Muscle of leg (tissue), 11 donors: ENCODE data around the gene DSCAML1. TPM values are rescaled to one million over a fixed set of nuclear protein-coding genes. Genes with fewer than 3 reads are reported as not detected.

Source experiments
- DNase-seq: peaks from one replicate; pipeline ENCODE4 v3.0.0; 2013
- H3K27ac ChIP-seq: one replicate; pipeline ENCODE4 v1.5.1; 2013; ENCODE audit warnings: mild to moderate bottlenecking, low read length, control low read depth
- H3K27me3 ChIP-seq: one replicate; pipeline ENCODE4 v1.6.1; 2013; ENCODE audit warnings: low read length; ENCODE audit not compliant: control insufficient read depth, insufficient read depth
- H3K36me3 ChIP-seq: one replicate; pipeline ENCODE4 v1.6.1; 2013; ENCODE audit warnings: low read length; ENCODE audit not compliant: control insufficient read depth, insufficient read depth
- H3K4me1 ChIP-seq: one replicate; pipeline ENCODE4 v1.6.1; 2013; ENCODE audit warnings: low read length; ENCODE audit not compliant: control insufficient read depth, insufficient read depth
- H3K4me3 ChIP-seq: one replicate; pipeline ENCODE4 v1.5.1; 2013; ENCODE audit warnings: low read length, control low read depth
- H3K9me3 ChIP-seq: replicated peaks from 2 replicates; pipeline ENCODE4 v1.6.1; 2013; ENCODE audit warnings: low read depth, low read length; ENCODE audit not compliant: control insufficient read depth
- WGBS: methylation state at CpG from one replicate; pipeline ENCODE4 v1.1.5; 2013; ENCODE audit warnings: missing lambda C conversion rate; ENCODE audit not compliant: insufficient coverage; 5-methylcytosine and 5-hydroxymethylcytosine counted together
- polyA plus RNA-seq, 8 donors: library from polyadenylated mRNA; unstranded; fragments of 120-200 nt; gene quantifications; one replicate each; pipeline versions ENCODE4 v1.2.1 to v1.2.3, GENCODE V29; 2013; ENCODE audit warnings: inconsistent platforms in 1 of 8, low replicate concordance in 1 of 8; ENCODE audit not compliant: insufficient read length in 8 of 8, insufficient read depth in 1 of 8
- total RNA-seq: library from RNA; stranded (reverse); fragments of 120-200 nt; gene quantifications from one replicate; pipeline ENCODE4 v1.2.4, GENCODE V29; 2013

Gene DSCAML1
- total and polyA plus RNA-seq, 9 donors: 0.28 to 0.80 (median 0.60) TPM

DNA sequence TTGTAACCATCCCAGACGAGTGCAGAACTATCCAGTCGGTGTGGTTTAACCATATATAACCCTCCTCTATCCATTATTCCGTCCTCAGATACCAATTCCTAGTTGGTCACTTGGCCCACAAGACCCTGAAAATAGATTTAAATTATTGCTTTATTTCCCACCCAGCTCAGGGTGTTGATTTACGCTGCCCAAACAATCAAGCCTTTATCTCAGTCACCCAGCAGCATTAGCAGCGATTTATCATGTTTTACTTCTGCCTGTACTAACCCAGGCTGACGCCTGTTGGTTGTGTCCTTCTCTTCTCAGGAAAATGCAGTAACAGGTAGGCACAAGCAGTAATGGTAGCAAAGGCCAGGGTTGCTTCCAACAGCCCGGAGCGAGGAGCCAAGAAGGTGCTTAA lies 81.2 kb downstream of the DSCAML1 start:
- Histone ChIP-seq H3K9me3 (no peaks in the 10 kb centered on the region), H3K27me3 (peaks cover 18% of the 10 kb centered on the region), H3K4me1 (peaks cover 8% of the 10 kb centered on the region), H3K27ac (no peak overlapping the region), H3K36me3 (no peaks in the 10 kb centered on the region), H3K4me3 (no peak overlapping the region)
- no peak for DNase-seq
- 40% methylated on average over 5 of the region's 8 CpGs for WGBS

- no peak for DNase-seq
- no peak overlapping the region for H3K27ac ChIP-seq
- peaks cover 28% of the 10 kb centered on the region for H3K27me3 ChIP-seq
- peaks cover 8% of the 10 kb centered on the region for H3K4me1 ChIP-seq
- no peaks in the 10 kb centered on the region for H3K36me3 ChIP-seq
- WGBS: 61% methylated on average over 2 of the region's 6 CpGs
- no peak overlapping the region for H3K4me3 ChIP-seq
- no peaks in the 10 kb centered on the region for H3K9me3 ChIP-seq
Measured at GRCh38 chr11:117713538-117713991, 83.5 kb downstream of the DSCAML1 start.

GRCh38 chr11:117712530-117712929 lies 84.5 kb downstream of the DSCAML1 start:
- 86% methylated on average over 8 of the region's 13 CpGs for whole genome bisulfite sequencing
- DNase-seq: no peak
- no peak overlapping the region for H3K4me3 ChIP-seq
- H3K36me3 ChIP-seq: no peaks in the 10 kb centered on the region
- H3K4me1 ChIP-seq: peaks cover 6% of the 10 kb centered on the region
- H3K27me3 ChIP-seq: peaks cover 26% of the 10 kb centered on the region
- no peak overlapping the region for H3K27ac ChIP-seq
- H3K9me3 ChIP-seq: no peaks in the 10 kb centered on the region

- 55% methylated on average over 2 of the region's 7 CpGs for WGBS
- no peaks in the 10 kb centered on the region for H3K9me3 ChIP-seq
- H3K36me3 ChIP-seq: no peaks in the 10 kb centered on the region
- H3K27ac ChIP-seq: no peak overlapping the region
- peaks cover 24% of the 10 kb centered on the region for H3K27me3 ChIP-seq
- H3K4me1 ChIP-seq: peaks cover 6% of the 10 kb centered on the region
- no peak overlapping the region for H3K4me3 ChIP-seq
- DNase-seq: peak; percentile 42
Measured at GRCh38 chr11:117711331-117711730, 85.7 kb downstream of the DSCAML1 start.

GRCh38 chr11:117710211-117710610 lies 86.8 kb downstream of the DSCAML1 start:
- Histone ChIP-seq H3K4me3 (no peak overlapping the region), H3K4me1 (peaks cover 6% of the 10 kb centered on the region), H3K27ac (no peak overlapping the region), H3K27me3 (peaks cover 22% of the 10 kb centered on the region), H3K36me3 (no peaks in the 10 kb centered on the region), H3K9me3 (no peaks in the 10 kb centered on the region)
- no peak for DNase-seq
- WGBS: no CpG with 5 or more reads among the region's 4 CpGs

DNA sequence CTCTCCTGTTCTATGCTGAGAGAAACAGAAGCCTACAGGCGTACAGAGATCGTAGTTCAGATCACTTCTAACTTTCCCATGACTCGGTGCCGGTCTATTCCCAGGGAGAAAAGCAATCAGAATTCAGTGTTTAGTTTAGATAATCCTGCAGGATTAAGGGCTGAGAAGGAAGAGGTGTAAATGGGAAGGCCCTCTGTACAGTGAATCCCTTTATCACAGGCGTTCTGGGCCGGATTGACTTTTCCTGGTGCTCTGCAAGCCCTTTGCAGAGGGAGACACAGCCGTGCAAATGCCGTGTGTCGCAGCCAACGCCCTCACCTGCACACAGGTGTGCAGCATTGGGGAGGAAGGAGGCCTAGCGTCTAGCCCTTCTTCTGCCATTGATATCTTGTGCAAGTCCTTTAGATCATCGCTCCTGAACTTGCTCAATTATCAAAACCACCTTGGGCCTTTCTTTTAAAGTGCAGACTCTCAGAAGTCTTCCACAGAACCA lies 90.6 kb downstream of the DSCAML1 start:
- DNase-seq: no peak
- H3K9me3 ChIP-seq: no peaks in the 10 kb centered on the region
- H3K27ac ChIP-seq: no peak overlapping the region
- H3K36me3 ChIP-seq: no peaks in the 10 kb centered on the region
- WGBS: 61% methylated on average over 4 of the region's 12 CpGs
- peaks cover 5% of the 10 kb centered on the region for H3K4me1 ChIP-seq
- peaks cover 21% of the 10 kb centered on the region for H3K27me3 ChIP-seq
- H3K4me3 ChIP-seq: no peak overlapping the region

DNA sequence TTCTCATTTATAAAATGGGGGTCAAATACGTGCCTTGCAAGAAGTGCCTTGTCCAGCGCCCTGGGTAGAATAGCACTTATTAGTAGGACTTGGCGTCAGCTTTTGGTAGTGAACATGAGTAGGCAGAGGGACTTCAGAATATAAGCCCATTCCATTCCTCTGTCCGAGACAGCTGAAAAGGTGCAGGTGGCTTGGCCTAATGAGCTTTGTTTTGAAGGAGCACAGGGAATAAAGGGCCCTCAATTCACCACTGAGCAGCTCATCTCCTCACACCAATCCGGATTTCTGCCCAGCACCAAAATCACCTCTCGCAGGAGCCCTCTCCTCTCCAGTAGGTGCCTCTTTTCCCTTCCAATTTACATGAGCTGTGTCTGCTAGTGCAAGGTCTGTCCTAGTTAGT lies 91.2 kb downstream of the DSCAML1 start:
- WGBS: no CpG with 5 or more reads among the region's 6 CpGs

GRCh38 chr11:117704395-117705100 lies 92.5 kb downstream of the DSCAML1 start:
- 43% methylated on average over 17 of the region's 24 CpGs for WGBS
- no peak overlapping the region for H3K27ac ChIP-seq

More for the DNA sequence above, 91.2 kb downstream of the DSCAML1 start:
- no peaks in the 10 kb centered on the region for H3K36me3 ChIP-seq
- H3K9me3 ChIP-seq: no peaks in the 10 kb centered on the region
- H3K27ac ChIP-seq: no peak overlapping the region
- DNase-seq: no peak
- peaks cover 19% of the 10 kb centered on the region for H3K27me3 ChIP-seq
- no peaks in the 10 kb centered on the region for H3K4me1 ChIP-seq
- no peak overlapping the region for H3K4me3 ChIP-seq

DNA sequence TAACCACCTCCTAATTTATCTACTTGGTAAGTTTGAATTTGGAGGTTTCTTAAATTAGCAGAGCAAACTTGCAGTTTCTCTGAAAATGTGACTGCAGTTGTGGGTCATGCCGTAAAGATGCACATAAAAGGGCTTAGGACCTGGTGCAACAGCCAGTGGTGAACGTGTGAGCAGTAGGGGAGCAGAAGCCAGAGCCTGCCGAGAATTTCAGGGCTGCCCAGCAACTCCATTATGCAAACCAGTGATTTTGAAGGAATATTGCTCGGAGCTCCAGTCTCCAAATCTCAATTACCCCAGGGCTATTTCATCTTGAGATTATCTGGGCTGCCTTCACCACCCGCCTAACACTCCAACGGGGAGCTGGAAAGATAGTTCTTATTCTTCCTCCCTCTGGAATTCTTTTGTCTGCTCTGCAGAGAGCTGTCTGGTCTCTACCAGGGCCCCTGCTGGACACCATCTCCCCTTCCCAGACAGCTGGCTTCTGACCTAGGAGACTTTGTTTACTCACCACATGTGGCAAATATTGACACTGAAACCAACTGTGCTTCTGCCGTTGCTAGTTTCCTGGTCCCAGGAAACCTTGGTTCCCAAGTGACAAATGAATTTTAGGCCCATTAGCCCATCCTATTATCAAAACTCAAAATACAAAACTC lies 93.9 kb downstream of the DSCAML1 start:
- no peak overlapping the region for H3K4me3 ChIP-seq

More at GRCh38 chr11:117704395-117705100, 92.5 kb downstream of the DSCAML1 start:
- H3K4me3 ChIP-seq: no peak overlapping the region
- peaks cover 15% of the 10 kb centered on the region for H3K27me3 ChIP-seq
- no peak for DNase-seq
- H3K36me3 ChIP-seq: no peaks in the 10 kb centered on the region
- H3K9me3 ChIP-seq: no peaks in the 10 kb centered on the region
- peaks cover 6% of the 10 kb centered on the region for H3K4me1 ChIP-seq

DNA sequence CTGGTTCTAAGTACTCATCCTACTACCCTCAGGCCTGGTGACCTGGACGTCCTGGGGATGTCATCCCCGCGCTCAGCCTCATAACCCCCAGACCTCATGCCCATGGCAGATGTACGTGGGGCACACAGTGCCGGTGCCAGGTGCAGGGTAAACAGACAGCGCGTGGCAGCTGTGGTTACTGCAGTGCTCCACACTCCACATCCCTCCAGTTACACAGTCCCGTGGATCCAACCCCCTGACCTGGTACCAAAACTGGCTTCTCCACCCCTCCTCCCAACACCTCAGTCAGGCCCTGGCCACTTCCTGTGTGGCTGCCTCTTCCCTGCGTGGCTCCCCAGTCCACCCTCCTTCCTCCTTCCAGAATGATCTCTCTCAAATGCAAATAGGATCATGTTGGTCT lies 95.2 kb downstream of the DSCAML1 start:
- Histone ChIP-seq H3K4me1 (peaks cover 6% of the 10 kb centered on the region), H3K36me3 (no peaks in the 10 kb centered on the region), H3K27ac (no peak overlapping the region), H3K4me3 (no peak overlapping the region), H3K9me3 (no peaks in the 10 kb centered on the region), H3K27me3 (peaks cover 13% of the 10 kb centered on the region)
- DNase-seq: no peak
- 79% methylated on average over 9 of the region's 9 CpGs for WGBS

More for the DNA sequence above, 93.9 kb downstream of the DSCAML1 start:
- WGBS: 42% methylated on average over 4 of the region's 7 CpGs
- no peaks in the 10 kb centered on the region for H3K36me3 ChIP-seq
- peaks cover 13% of the 10 kb centered on the region for H3K27me3 ChIP-seq
- no peak overlapping the region for H3K27ac ChIP-seq
- H3K9me3 ChIP-seq: no peaks in the 10 kb centered on the region
- DNase-seq: no peak
- H3K4me1 ChIP-seq: peaks cover 6% of the 10 kb centered on the region
